Right renal pelvis (tissue), 4 donors: Measurements from ENCODE around the gene CEP170B. TPM values are rescaled to one million over a fixed set of nuclear protein-coding genes. Genes with fewer than 3 reads are reported as not detected.

Source experiments
- DNase-seq, 4 donors: peaks; one replicate each; pipeline ENCODE4 v3.0.0-alpha.2; 2013; ENCODE audit warnings: low read depth in 4 of 4, low spot score in 3 of 4, missing footprints in 1 of 4
- polyA plus RNA-seq, 4 donors: library from polyadenylated mRNA; unstranded; fragments of 120-200 nt; gene quantifications; one replicate each; pipeline ENCODE4 v1.2.1, GENCODE V29; 2013; ENCODE audit not compliant: insufficient read length in 4 of 4

The CEP170B gene
- polyA plus RNA-seq, 4 donors: 10.9 to 16.3 (median 13.5) TPM

DNA sequence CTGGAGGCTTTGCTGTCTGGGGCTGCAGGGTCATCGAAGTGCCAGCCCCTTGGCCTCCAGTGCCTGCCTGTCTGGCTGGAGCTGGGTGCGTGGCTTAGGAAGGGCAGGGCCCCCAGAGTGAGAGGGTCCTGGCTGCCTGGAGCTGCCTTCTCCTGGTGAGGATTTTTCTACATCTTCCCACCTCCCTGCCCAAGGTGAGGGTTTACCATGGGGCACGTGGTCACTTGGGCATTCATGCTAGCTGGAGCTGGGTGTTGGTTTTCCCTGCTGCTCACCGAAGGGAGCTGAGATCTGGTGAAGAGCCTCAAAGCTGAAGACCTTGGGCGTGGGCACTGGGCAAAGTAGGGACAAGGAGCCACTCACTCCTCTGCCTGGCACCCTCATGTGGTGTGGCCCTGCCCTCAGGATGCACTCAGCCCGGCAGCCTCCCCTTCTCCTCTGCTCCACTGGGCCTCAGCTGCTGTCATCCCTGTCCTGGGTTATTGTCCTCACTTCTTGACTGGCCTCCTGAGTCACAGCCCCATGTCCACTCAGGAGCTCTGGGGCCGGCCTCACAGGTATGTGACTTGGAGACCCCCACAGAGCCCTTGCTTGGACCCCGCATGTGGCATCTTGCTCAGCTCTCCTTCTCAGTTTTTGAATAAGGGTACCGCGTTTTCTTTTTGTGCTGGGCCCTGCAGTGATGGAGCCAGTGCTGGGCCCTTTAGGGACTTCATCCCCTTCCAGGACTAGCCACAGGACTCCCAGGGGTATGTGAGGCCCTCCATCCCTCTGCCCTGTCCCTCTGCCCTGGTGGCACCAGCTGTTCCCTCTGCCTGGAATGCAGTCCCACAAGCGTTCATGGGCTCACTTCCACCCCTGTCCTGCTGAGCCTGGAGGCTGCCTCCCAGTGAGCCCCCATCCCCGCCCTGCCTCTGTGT lies 1.6 kb downstream of the CEP170B start:
- no peak for DNase-seq

DNA sequence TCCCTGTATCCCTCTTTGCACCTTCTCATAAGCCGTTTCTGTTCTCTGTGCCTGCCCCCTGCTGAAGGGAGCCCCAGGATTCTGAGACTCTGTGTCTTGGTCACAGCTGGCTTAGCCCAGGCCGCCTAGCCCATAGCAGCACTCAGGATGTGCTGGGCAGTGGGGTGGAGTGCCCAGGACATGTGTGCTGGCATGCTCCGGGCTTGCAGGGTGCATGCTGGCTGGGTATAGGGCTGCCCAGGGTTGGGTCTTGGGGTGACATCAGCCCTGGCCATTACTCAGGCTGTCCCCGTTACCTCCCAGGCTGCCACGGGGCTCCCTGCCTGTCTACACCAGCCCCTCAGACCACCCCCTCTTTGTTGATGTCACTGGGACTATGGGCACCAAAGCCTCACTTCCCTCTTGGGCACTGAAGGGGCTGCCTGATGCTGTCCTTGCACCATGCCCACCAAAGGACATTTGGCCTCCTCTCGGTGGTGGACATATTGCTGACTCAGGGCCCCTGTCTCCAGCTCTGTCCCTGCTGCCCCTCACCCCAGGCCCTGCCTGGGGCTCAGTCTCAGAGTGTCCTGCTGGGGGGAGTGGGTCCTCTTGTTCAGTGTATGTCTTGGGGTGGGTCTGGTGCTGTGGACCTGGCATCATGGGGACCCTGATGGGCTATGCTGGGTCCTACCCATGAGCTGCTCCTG lies 2.4 kb downstream of the CEP170B start:
- no peak for DNase-seq

DNA sequence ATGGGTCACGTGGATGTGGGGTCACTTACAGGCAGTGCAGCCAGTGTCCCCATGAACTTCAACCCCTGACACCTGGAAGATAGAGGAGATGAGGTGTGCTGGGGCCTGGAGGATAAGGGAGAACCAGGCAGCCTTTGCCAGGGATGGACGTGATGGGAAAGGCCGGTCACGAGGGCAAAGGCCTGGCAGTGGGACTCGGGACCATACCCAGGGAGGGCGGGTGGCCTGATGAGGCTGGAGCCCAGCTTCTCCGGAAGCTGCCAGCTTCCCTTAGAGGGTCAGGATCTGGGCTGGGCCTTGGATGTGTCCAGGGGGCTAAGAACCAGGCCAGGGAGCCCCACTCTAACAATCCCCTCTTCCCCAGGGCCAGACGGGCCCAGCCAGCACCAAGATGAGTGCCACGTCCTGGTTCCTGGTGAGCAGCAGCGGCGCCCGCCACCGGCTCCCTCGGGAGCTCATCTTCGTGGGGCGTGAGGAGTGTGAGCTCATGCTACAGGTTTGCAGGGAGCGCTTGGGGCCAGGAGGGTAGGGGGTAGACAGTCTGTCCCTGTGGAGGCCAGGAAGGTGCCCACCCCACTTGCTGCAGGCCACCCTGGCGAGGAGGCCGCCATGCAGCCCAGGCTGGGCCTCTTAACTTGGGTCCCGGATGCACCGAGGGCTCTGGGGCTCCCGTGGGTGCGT lies 3.1 kb downstream of the CEP170B start:
- DNase-seq: no peak

DNA sequence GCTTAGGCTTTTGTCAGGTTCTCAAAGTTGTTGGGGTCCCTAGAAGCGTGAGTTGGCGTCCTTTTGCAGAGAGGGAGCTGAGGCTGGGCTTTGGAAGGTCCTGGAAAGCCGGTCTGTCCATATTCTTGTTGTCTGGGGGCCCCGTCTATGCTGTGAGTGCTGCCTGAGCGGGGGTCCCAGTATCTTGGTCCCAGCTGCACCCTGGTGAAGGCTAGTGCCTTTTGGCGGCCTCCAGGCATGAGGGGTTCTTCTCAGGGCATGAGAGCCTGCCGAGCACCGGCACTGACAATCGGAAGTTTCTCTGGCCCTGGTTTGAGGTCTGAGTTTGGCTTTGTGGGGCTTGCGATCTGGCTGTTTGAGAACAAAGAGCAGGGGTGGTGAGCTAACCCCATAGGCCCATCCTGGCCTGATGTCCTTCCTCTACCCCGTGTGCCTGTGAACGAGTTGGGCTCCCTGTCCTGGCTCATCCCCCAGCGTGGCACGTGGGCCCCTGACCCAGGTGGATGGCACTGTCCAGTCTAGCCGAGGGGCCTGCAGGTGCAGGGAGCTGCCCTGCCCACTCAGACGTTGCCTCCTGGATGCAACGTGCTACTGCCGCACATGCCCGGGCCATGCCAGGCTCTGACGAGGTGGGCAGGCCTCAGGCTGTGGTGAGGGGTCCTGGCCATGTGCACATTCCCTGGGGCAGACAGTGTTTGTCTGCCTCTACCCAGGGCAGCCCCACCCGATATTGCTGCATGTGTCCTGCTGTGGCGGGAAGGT lies 3.9 kb downstream of the CEP170B start:
- DNase-seq: no peak

DNA sequence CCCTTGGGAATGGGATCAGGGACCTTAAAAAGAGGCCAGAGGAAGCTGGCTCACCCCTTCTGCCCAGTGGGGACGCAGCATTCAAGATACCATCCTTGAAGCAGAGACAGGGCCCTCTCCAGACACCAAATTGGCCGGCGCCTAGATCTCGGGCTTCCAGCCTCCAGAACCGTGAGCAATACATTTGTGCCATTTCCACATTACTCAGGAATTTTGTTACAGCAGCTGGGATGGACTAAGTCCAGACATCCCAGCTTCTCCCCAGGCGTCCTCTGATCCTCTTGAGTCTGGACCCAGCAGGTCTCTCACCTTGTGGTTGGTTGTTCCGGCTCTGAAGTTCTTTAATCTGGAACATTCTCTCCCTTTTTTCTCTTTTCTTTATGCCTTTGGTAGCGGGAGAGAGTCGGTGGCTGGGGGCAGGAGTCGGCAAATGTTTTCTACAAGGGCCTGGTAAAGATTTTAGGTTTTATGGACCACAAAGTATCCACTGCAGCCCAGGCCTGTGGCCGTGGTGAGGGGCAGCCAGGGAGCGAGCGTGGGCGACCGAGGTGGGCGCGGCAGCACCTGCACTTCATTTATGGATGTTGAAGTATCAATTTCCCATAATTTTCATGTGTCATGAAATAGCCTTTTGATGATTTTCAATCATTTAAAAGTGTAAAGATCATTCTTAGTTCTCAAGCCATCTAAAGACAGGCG lies 4.8 kb downstream of the CEP170B start:
- DNase-seq: no peak

DNA sequence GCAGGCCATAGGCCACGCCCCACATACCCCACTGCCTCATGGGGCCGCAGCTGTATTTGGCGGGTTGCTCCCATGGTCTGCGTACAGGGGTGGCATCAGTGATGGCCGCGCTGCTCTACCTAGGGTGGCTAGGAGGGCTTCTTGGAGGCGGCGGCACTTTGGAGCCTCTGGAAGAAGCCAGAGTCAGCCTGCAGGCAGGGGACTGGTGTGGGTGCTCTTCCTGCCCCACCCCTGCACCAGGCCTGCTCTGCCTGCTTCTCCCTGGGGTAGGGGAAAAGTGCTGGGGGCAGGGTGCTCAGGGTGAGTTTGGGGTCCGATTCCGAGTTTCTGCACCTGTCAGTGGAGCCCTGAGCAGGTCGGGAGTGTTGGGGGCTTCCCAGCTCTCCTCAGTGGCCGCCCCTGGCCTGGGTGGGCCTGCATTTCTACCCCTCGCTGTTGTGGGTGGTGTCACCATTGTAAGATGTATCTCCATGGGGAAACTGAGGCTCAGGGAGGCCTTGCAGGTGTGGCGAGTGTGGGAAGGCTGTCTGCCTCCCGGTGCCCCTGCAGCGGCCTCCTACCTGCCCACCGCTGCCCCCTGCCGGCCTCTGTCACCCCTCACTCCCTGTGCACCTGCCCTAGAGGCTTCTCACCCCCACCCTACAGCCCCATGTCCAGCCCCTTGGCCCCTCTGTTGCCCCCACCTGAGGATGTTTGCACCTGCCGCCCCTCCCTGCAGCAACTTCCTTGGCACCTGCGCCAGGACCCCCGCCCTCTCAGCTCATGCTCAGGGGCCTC lies 5.5 kb downstream of the CEP170B start:
- DNase-seq: no peak

DNA sequence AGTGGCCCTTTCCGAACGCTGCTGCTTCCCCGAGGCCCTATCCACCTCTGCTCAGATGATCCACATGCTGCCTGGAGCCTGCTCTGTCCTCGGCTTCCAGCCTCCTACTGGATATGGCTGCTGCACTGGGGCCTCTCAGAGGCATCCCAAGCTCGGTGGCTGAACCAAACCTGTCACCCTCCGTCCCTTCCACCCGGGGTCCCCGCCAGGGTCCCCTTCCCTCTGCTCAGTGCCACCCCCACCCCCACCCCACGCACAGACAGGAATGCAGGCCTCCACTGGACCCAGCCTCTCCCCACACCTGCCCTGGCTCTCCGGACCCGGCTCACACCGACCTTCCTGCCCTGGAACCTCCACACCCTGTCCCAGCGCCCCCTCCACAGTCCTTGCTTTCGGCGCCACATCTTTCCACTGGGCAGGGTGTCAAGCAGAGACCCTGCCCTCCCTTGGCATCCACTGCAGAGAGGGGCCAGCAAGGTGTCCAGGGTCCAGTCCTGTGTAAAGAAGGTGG lies 6.1 kb downstream of the CEP170B start:
- DNase-seq: no peak

DNA sequence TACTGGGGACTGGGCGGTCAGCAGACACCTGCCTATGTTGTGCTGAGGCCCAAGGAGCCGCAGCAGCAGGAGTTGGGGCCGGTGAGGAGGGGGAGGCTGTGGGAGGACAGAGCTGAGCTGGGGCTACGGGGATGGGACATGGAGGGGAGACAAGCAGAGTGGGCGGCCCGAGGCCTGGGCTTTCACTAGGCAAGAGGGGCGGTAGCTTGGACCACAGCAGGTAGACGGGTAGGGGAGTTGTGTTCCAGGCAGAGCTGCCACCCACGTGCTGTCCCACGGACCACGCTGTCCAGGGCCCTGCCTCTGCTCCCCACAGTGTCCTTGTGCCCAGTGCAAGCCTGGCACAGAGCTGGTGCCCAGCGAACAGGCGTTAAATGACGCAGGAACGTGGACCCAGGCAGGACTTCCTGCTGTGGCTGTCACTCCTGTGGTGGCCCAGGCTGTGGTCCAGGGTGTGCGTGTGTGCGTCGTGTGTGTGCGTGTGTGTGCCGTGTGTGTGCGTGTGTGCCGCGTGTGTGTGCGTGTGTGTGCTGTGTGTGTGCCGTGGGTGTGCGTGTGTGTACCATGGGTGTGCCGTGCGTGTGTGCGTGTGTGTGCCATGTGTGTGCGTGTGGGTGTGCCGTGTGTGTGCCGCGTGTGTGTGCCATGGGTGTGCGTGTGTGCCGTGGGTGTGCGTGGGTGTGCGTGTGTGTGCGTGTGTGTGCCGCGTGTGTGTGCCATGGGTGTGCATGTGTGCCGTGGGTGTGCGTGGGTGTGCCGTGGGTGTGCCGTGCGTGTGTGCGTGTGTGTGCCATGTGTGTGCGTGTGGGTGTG lies 6.8 kb downstream of the CEP170B start:
- no peak for DNase-seq

DNA sequence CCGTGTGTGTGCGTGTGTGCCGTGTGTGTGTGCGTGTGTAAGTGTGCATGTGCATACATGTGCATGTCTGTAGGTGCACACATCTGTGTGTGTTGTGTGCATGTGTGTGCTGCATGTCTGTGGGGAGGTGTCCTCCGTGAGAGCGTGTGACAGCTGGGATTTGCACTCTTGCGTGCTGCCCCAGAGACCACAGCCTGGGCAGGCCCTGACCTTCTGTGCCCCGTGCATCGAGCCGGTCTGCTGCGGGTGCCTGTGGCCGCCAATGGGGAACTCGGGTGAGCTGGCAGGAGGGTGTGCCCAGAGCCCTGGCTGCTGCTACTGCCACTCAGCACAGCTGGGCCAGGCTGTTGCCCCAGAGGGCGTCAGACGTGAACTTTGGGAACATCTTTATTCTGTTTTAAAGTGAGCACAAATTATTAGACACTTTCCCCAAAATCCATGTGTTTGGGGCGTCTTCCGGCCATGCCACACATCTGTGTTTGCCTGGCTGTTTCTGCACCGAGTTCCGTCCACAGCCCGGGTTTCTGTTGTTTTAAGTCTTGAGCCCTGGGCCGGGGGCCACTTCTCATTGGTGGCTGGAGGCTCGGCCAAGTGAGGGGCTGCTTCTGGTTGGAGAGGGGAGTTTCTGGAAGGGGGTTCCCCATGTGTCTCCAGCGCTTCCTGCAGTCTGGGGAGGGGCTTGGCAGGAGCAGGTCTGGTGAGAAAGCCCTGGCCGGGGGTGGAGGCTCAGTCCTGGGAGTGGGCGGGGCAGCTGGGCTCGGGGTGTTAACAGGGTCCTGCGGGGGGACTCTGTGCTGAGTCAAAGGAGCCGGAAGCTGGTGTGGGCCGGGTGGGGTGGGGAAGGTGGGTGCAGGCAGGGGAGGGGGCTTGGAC lies 7.6 kb downstream of the CEP170B start:
- DNase-seq: no peak

DNA sequence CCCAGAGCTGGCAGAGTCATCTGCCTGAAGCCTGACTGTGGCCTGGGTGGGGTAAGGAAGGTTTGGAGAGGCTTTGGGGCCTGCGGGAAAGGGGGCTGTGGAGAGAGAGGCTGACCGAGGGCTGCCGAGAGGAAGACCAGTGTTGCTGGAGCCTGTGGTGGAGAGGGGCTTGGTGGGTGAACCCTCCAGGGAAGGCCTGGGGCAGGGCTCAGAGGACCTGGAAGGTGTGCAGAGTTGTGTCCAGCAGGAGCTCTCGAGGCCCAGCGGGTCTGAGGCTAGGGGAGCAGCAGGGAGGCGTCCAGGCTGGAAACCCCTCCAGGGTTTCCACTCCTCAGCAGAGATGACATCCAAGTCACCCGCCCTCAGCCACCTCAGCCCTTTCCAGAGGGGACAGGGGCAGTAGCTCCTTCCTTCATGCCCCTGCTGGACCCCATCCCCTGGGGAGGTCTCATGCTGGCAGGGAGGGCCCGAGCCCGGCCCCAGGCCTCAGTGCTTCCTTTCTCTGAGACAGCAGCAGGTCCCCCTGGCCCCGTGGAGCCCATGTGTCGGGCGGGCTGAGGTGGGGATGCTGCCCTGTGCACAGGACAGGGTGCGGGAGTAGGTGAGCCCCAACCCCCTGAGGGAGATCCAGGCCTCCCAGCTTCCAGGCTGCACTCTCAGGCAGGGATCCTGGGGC lies 8.4 kb downstream of the CEP170B start:
- no peak for DNase-seq

DNA sequence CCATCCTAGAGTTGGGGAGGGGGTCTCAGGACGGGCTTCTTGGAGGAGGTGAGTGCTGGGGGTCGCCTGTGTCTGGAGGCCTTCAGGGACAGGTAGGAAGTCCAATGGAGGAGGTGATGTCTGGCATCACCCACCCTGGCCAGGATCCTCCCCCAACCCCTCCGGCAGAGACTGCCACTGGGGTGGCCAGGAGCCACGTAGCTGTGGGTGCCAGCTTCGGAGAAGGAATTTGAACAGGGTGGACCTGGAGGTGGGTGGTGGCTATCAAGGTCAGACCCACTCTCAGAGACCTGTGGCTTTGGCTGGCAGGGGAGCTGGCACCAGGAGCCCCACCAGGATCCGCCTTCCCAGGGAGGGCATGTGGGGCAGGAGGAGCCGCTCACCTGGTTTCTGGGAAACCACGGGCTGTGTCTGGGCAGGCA lies 9.1 kb downstream of the CEP170B start:
- no peak for DNase-seq

DNA sequence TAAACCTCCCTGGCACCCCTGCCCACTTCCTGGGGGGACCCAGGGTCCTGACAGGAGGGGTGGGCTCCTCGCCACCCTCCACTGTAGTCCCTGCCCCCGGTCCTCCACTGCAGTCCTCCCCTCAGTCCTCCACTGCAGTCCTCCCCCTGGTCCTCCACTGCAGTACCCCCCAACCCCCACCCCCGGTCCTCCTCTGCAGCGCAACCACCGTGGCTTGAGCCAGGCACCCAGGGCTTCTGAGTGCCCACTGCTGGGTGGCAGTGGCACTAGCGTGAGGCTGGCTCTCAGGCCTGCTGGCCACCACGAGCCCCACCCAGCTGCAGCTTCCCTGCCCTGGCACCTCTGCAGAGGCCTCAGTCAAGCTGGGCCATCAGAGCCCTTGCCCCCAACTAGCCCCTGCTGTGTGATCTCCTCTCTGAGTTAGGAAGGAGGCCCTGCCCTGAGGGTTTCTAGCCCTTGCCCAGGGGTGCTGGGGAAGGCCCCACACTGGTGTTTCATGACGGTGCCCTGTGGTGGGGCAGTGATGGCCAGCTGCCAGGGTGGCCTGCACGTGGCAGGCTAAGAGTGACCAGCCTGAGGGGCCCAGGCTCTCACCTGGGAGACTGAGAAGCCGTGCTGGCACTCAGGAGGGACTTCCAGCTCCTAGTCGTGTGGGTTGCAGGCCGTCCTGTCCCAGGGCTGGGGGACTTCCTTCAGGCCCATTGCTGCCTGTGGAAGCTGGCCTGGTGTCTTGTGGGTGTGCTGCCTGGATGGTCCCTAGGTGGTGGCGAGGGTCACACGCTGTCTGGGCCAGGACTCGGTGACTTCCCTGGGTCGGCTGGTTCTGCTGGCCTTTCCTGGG lies 9.7 kb downstream of the CEP170B start:
- DNase-seq: no peak

DNA sequence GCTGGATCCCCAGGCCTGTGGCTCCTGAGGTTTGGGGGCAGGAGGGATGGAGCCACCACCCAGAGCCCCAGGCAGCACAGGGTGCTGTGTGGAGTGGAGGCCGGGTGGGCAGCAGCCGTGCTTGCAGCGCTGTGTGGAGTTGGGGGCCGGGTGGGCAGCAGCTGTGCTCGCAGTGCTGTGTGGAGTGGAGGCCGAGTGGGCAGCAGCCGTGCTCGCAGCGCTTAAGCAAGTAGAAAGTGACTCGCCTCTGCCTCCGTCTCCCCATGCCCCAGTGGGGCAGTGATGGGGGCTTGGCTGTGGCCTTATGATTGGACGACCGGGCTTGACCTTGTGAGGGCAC lies 10.3 kb downstream of the CEP170B start:
- no peak for DNase-seq

DNA sequence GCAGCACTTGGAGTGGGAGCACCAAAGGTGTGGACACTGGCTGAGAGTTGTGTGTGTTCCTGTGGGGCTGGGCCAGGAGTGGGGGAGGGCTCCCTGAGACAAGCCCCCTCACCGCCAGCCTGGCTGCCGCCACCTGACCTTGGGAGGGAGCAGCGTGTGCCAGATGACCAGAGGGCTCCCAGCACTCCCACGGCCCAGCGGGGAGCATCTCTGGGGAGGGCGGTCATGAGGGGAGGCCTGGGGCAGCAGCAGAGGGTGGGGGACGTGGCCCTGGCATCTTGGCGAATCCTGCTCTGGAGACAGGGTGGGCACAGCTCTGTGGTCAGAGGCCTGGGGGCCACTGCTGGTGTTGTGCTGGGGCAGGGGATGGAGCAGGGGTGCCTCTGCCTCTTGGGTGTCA lies 10.7 kb downstream of the CEP170B start:
- DNase-seq: no peak

DNA sequence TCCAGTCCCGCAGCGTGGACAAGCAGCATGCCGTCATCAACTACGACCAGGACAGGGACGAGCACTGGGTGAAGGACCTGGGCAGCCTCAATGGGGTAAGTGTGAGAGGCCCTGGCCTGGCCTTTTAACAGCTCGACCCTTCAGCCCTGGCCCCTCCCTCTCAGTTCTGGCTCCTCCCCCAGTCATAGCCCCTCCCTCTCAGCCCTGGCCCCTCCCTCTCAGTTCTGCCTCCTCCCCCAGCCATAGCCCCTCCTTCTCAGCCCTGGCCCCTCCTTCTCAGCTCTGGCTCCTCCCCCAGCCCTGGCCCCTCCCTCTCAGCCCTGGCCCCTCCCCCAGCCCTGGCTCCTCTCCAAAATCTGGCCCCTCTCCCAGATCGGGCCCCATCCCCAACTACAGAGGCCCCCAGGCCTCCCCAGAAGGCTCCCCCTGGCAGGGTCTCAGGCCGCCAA lies 11.2 kb downstream of the CEP170B start:
- DNase-seq: no peak
